HG02970 (cell line): ENCODE results near the gene HNRNPLL.

Experiments used
- ATAC-seq: cut with Tn5 transposase; IDR thresholded peaks from one replicate; pipeline ENCODE4 v1.9.1; 2021; ENCODE audit warnings: mild to moderate bottlenecking, moderate library complexity, moderate number of reproducible peaks; ENCODE audit not compliant: unreplicated experiment, low FRiP score

The HNRNPLL gene

GRCh38 chr2:38598200-38598990, 4.3 kb downstream of the HNRNPLL start:
- ATAC-seq = no peak

GRCh38 chr2:38597115-38597514, 5.6 kb downstream of the HNRNPLL start:
- ATAC-seq = no peak

- no peak for ATAC-seq
Measured at GRCh38 chr2:38596229-38596628, 6.5 kb downstream of the HNRNPLL start.

- ATAC-seq = no peak
Measured at GRCh38 chr2:38592951-38593350, 9.8 kb downstream of the HNRNPLL start.

- no peak for ATAC-seq
Measured at GRCh38 chr2:38591152-38591551, 11.6 kb downstream of the HNRNPLL start.

- ATAC-seq = no peak
Measured at GRCh38 chr2:38590053-38590452, 12.7 kb downstream of the HNRNPLL start.

- ATAC-seq = no peak
Measured at GRCh38 chr2:38586931-38587330, 15.8 kb downstream of the HNRNPLL start.

- ATAC-seq = no peak
Measured at GRCh38 chr2:38584881-38585280, 17.8 kb downstream of the HNRNPLL start.

- ATAC-seq = no peak
Measured at GRCh38 chr2:38583994-38584393, 18.7 kb downstream of the HNRNPLL start.

GRCh38 chr2:38583524-38583923, 19.2 kb downstream of the HNRNPLL start:
- ATAC-seq = no peak

- no peak for ATAC-seq
Measured at GRCh38 chr2:38581193-38582147, 21.3 kb downstream of the HNRNPLL start.

- no peak for ATAC-seq
Measured at GRCh38 chr2:38580115-38580636, 22.6 kb downstream of the HNRNPLL start.

GRCh38 chr2:38578832-38579231, 23.9 kb downstream of the HNRNPLL start:
- no peak for ATAC-seq

GRCh38 chr2:38574278-38574677, 28.4 kb downstream of the HNRNPLL start:
- ATAC-seq = no peak

GRCh38 chr2:38572167-38572566, 30.6 kb downstream of the HNRNPLL start:
- no peak for ATAC-seq

GRCh38 chr2:38571193-38571592, 31.5 kb downstream of the HNRNPLL start:
- no peak for ATAC-seq

GRCh38 chr2:38568724-38569436, 33.8 kb downstream of the HNRNPLL start:
- ATAC-seq = no peak

GRCh38 chr2:38565333-38565732, 37.4 kb downstream of the HNRNPLL start:
- no peak for ATAC-seq

- no peak for ATAC-seq
Measured at GRCh38 chr2:38561691-38562090, 41.0 kb downstream of the HNRNPLL start.

GRCh38 chr2:38560092-38560491, 42.6 kb downstream of the HNRNPLL start:
- ATAC-seq = no peak

GRCh38 chr2:38557981-38558380, 44.7 kb downstream of the HNRNPLL start:
- ATAC-seq = no peak
